Suprapubic skin (tissue), 4 donors: ENCODE measurements around the gene DDX5. TPM values are rescaled to one million over a fixed set of nuclear protein-coding genes. Genes with fewer than 3 reads are reported as not detected.

Source experiments
- DNase-seq, 2 donors: peaks; one replicate each; pipeline ENCODE4 v3.0.0-alpha.2; 2019; ENCODE audit warnings: low spot score in 2 of 2
- H3K27ac ChIP-seq: fragments of 200-600 bp; sonication (generic); one replicate; pipeline ENCODE4 v1.5.1; 2019
- H3K27me3 ChIP-seq: fragments of 200-600 bp; sonication (generic); one replicate; pipeline ENCODE4 v1.5.1; 2019
- H3K36me3 ChIP-seq: fragments of 200-600 bp; sonication (generic); one replicate; pipeline ENCODE4 v1.5.1; 2019
- H3K4me1 ChIP-seq: fragments of 200-600 bp; sonication (generic); one replicate; pipeline ENCODE4 v1.5.1; 2019
- H3K4me3 ChIP-seq: fragments of 200-600 bp; sonication (generic); one replicate; pipeline ENCODE4 v1.5.1; 2019; ENCODE audit warnings: mild to moderate bottlenecking
- H3K9me3 ChIP-seq: fragments of 200-600 bp; sonication (generic); one replicate; pipeline ENCODE4 v1.5.1; 2019
- CTCF ChIP-seq, 2 donors: fragments of 200-600 bp in 1 of 2; fragments of 450-650 bp in 1 of 2; sonication (generic) in 1 of 2; IDR thresholded peaks; one replicate each; pipeline ENCODE4 v1.5.1; 2016 to 2019; ENCODE audit warnings: antibody characterized with exemption in 2 of 2, mild to moderate bottlenecking in 1 of 2, moderate library complexity in 1 of 2
- EP300 ChIP-seq: sonication (generic); formaldehyde crosslinking; IDR thresholded peaks from one replicate; pipeline ENCODE4 v1.6.1; 2017; ENCODE audit warnings: antibody characterized with exemption
- POLR2A ChIP-seq, 2 donors: fragments of 450-650 bp; IDR thresholded peaks; one replicate each; pipeline ENCODE4 v1.6.1; 2017; ENCODE audit warnings: antibody characterized with exemption in 2 of 2, mild to moderate bottlenecking in 2 of 2, moderate library complexity in 2 of 2
- POLR2AphosphoS5 ChIP-seq, 3 donors: sonication (generic); formaldehyde crosslinking; IDR thresholded peaks; one replicate each; pipeline ENCODE4 v1.6.1; 2017; ENCODE audit warnings: antibody characterized with exemption in 3 of 3
- WGBS: methylation state at CpG from one replicate; pipeline ENCODE4 v1.1.5; 2018; 5-methylcytosine and 5-hydroxymethylcytosine counted together
- total RNA-seq, 4 donors: library from RNA; depleted of rRNA; stranded (reverse); fragments of >200 nt; gene quantifications; one replicate each; pipeline ENCODE4 v1.1.0, GENCODE V29; 2016

The DDX5 gene
- total RNA-seq, 4 donors from 2014 or later: 532 to 1,402 (median 922) TPM

- peaks cover 51% of the 10 kb centered on the region for H3K4me1 ChIP-seq
- TF ChIP-seq CTCF (IDR thresholded peaks at IDR 0.05) (no peak), EP300 (no peak), POLR2A (IDR thresholded peaks at IDR 0.05) (peak; percentile 67 to 90), POLR2AphosphoS5 (IDR thresholded peaks at IDR 0.05) (peak in 2 of 3 donors; percentile 82 to 91)
- peak; percentile 98 for DNase-seq
- H3K4me3 ChIP-seq: peak within 1 kb of the TSS; percentile 93
- no peaks in the 10 kb centered on the region for H3K27me3 ChIP-seq
- 0% methylated on average over 6 of the region's 77 CpGs for WGBS
- H3K27ac ChIP-seq: peak within 1 kb of the TSS; percentile 98
- no peaks in the 10 kb centered on the region for H3K9me3 ChIP-seq
- H3K36me3 ChIP-seq: peaks cover 47% of the 10 kb centered on the region
Measured at GRCh38 chr17:64506576-64507412, 705 bp upstream of the DDX5 start, which contains the start of gene CEP95. Gene CEP95, plus strand, starts transcription at chr17:64506977. Its CDS starts 121 bp downstream, at chr17:64507098.

GRCh38 chr17:64505340-64506200 is 519 bp downstream of the DDX5 start:
- no peaks in the 10 kb centered on the region for H3K9me3 ChIP-seq
- peaks cover 47% of the 10 kb centered on the region for H3K36me3 ChIP-seq
- peak overlapping the region; percentile 98 for H3K27ac ChIP-seq
- peaks cover 63% of the 10 kb centered on the region for H3K4me1 ChIP-seq
- peak; percentile 94 to 96 for DNase-seq
- 0% methylated on average over 50 of the region's 76 CpGs for WGBS
- no peaks in the 10 kb centered on the region for H3K27me3 ChIP-seq
- TF ChIP-seq POLR2A (IDR thresholded peaks at IDR 0.05) (peak in 1 of 2 donors; percentile 83), EP300 (no peak), POLR2AphosphoS5 (IDR thresholded peaks at IDR 0.05) (peak in 2 of 3 donors; percentile 80 to 86), CTCF (IDR thresholded peaks at IDR 0.05) (no peak)
- H3K4me3 ChIP-seq: peak overlapping the region; percentile 93

- peaks cover 67% of the 10 kb centered on the region for H3K4me1 ChIP-seq
- H3K36me3 ChIP-seq: peaks cover 48% of the 10 kb centered on the region
- H3K4me3 ChIP-seq: peak overlapping the region; percentile 93
- H3K9me3 ChIP-seq: no peaks in the 10 kb centered on the region
- no peak for TF ChIP-seq POLR2AphosphoS5 (IDR thresholded peaks at IDR 0.05)
- no peak for TF ChIP-seq EP300
- TF ChIP-seq CTCF (IDR thresholded peaks at IDR 0.05): no peak
- no peak for TF ChIP-seq POLR2A (IDR thresholded peaks at IDR 0.05)
- H3K27me3 ChIP-seq: no peaks in the 10 kb centered on the region
- under 1% methylated on average over 13 of the region's 13 CpGs for WGBS
- H3K27ac ChIP-seq: peak overlapping the region; percentile 98
- no peak for DNase-seq
Measured at GRCh38 chr17:64504769-64505339, 1.2 kb downstream of the DDX5 start.

GRCh38 chr17:64503821-64504768 is 2.0 kb downstream of the DDX5 start:
- Histone ChIP-seq H3K4me3 (peak overlapping the region; percentile 93), H3K36me3 (peaks cover 55% of the 10 kb centered on the region), H3K9me3 (no peaks in the 10 kb centered on the region), H3K4me1 (peaks cover 71% of the 10 kb centered on the region), H3K27me3 (no peaks in the 10 kb centered on the region), H3K27ac (peak overlapping the region; percentile 98)
- TF ChIP-seq CTCF (IDR thresholded peaks at IDR 0.05) (no peak), EP300 (no peak), POLR2A (IDR thresholded peaks at IDR 0.05) (no peak), POLR2AphosphoS5 (IDR thresholded peaks at IDR 0.05) (no peak)
- WGBS: 16% methylated on average over 7 of the region's 7 CpGs
- DNase-seq: no peak
